Sigmoid colon (tissue), 7 donors: ENCODE results near the gene HOXB1. TPM values are rescaled to one million over a fixed set of nuclear protein-coding genes. Genes with fewer than 3 reads are reported as not detected.
A peak's percentile ranks its signal among the peaks of the same experiment; 100 is the strongest.
"Not testable (repeated sequence)": the region's sequence is repeated elsewhere in the genome, so short reads cannot be mapped to it uniquely, and the experiment has no call there.

Source experiments
- DNase-seq: peaks from one replicate; pipeline ENCODE4 v3.0.0-alpha.2; 2019
- H3K27ac ChIP-seq, 4 donors: fragments of 200-600 bp; sonication (generic); one replicate each; pipeline ENCODE4 v1.5.1; 2016 to 2019; ENCODE audit warnings: mild to moderate bottlenecking in 1 of 4
- H3K27me3 ChIP-seq, 3 donors: fragments of 200-600 bp; sonication (generic); one replicate each; pipeline ENCODE4 v1.5.1; 2019; ENCODE audit warnings: mild to moderate bottlenecking in 1 of 3
- H3K36me3 ChIP-seq, 4 donors: fragments of 200-600 bp; sonication (generic); one replicate each; pipeline ENCODE4 v1.5.1; 2016 to 2019
- H3K4me1 ChIP-seq, 4 donors: fragments of 200-600 bp; sonication (generic); one replicate each; pipeline ENCODE4 v1.5.1; 2017 to 2019
- H3K4me3 ChIP-seq, 4 donors: fragments of 200-600 bp; sonication (generic); one replicate each; pipeline ENCODE4 v1.5.1; 2017 to 2019; ENCODE audit warnings: mild to moderate bottlenecking in 2 of 4, moderate library complexity in 1 of 4
- H3K9me3 ChIP-seq, 4 donors: fragments of 200-600 bp in 3 of 4; sonication (generic) in 3 of 4; one replicate each; pipeline versions ENCODE4 v1.5.1 to v1.6.1; 2013 to 2019
- EP300 ChIP-seq, 4 donors: sonication (generic); formaldehyde crosslinking; IDR thresholded peaks; one replicate each; pipeline ENCODE4 v1.6.1; 2017; ENCODE audit warnings: antibody characterized with exemption in 4 of 4
- POLR2A ChIP-seq, 2 donors: fragments of 450-650 bp; IDR thresholded peaks; one replicate each; pipeline ENCODE4 v1.6.1; 2016; ENCODE audit warnings: antibody characterized with exemption in 2 of 2, mild to moderate bottlenecking in 2 of 2, moderate library complexity in 2 of 2
- POLR2AphosphoS5 ChIP-seq, 4 donors: sonication (generic); formaldehyde crosslinking; IDR thresholded peaks; one replicate each; pipeline ENCODE4 v1.6.1; 2017; ENCODE audit warnings: antibody characterized with exemption in 4 of 4
- WGBS, 2 donors: extraction: QIAGEN DNeasy Blood & Tissue Kit; methylation state at CpG; one replicate each; pipeline ENCODE4 v1.1.7; 2013; 5-methylcytosine and 5-hydroxymethylcytosine counted together
- intact Hi-C: fragments of 100-400 bp; cut with DNase I; formaldehyde crosslinking; loops from one replicate; pipeline ENCODE4 v1.15.1; 2023
- polyA plus RNA-seq, 3 donors: library from polyadenylated mRNA; stranded (reverse); fragments of 200-250 nt; gene quantifications; one replicate each; pipeline ENCODE4 v1.2.3, GENCODE V29; 2013
- total RNA-seq, 4 donors: library from RNA; depleted of rRNA; stranded (reverse); fragments of >200 nt; gene quantifications; one replicate each; pipeline ENCODE4 v1.1.0, GENCODE V29; 2016
- TF ChIP-seq, protein P1 (sequence below), 4 experiments: fragments of 450-650 bp in 3 of 4; fragments of 200-600 bp in 1 of 4; IDR thresholded peaks; one replicate each; pipeline ENCODE4 v1.5.1; 2016 to 2019; ENCODE audit warnings: antibody characterized with exemption in 4 of 4, mild to moderate bottlenecking in 3 of 4, moderate library complexity in 2 of 4
- donor health status: healthy with polysubstance abuse.
- donor health status: Bipolar disorder and iron deficiency.
- donor health status: healthy.

HOXB1 gene
- total and polyA plus RNA-seq, 7 donors, result 0.27 to 0.92 (median 0.60) TPM; not detected in 4

- intact Hi-C loops, result no loop called here
- TF ChIP-seq POLR2A (IDR thresholded peaks at IDR 0.05) (no peak), EP300 (IDR thresholded peaks at IDR 0.05) (no peak)
- TF ChIP-seq, protein P1, sequence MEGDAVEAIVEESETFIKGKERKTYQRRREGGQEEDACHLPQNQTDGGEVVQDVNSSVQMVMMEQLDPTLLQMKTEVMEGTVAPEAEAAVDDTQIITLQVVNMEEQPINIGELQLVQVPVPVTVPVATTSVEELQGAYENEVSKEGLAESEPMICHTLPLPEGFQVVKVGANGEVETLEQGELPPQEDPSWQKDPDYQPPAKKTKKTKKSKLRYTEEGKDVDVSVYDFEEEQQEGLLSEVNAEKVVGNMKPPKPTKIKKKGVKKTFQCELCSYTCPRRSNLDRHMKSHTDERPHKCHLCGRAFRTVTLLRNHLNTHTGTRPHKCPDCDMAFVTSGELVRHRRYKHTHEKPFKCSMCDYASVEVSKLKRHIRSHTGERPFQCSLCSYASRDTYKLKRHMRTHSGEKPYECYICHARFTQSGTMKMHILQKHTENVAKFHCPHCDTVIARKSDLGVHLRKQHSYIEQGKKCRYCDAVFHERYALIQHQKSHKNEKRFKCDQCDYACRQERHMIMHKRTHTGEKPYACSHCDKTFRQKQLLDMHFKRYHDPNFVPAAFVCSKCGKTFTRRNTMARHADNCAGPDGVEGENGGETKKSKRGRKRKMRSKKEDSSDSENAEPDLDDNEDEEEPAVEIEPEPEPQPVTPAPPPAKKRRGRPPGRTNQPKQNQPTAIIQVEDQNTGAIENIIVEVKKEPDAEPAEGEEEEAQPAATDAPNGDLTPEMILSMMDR (IDR thresholded peaks at IDR 0.05), result no peak
- 76 to 85% methylated on average over 7 of the region's 7 CpGs for WGBS, 2 donors
These were observed 19.8 kb downstream of the HOXB1 start for GRCh38 chr17:48510761-48511604.

DNA sequence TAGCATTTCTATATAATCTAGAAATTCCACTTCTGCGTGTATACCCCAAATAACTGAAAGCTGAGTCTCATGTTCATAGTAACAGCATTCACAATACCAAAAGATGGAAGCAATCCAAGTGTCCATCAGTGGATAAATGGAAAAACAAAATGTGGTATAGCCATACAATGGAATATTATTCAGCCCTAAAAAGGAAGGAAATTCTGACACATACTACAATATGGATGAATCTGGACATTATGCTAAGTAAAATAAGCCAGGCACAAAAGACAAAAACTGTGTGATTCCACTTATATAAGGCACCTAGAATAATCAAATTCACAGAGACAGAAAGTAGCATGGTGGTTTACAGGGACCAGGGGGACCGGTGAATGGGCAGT, 20.4 kb downstream of the HOXB1 start:
- no peak overlapping the region for H3K4me3 ChIP-seq
- no peak for DNase-seq
- no peak overlapping the region for H3K27ac ChIP-seq
- H3K9me3 ChIP-seq, result no peaks in the 10 kb centered on the region
- intact Hi-C loops, result no loop called here
- H3K4me1 ChIP-seq, result peaks cover 0 to 17% (median 12%) of the 10 kb centered on the region in 4 donors
- H3K36me3 ChIP-seq, result no peaks in the 10 kb centered on the region
- 93 to 94% methylated on average over 2 of the region's 2 CpGs for WGBS, 2 donors
- TF ChIP-seq POLR2AphosphoS5 (IDR thresholded peaks at IDR 0.05), result no peak
- no peak for TF ChIP-seq POLR2A (IDR thresholded peaks at IDR 0.05)
- TF ChIP-seq, protein P1 (IDR thresholded peaks at IDR 0.05), result no peak
- TF ChIP-seq EP300 (IDR thresholded peaks at IDR 0.05), result no peak
- H3K27me3 ChIP-seq, result no peaks in the 10 kb centered on the region

More at GRCh38 chr17:48510761-48511604, 19.8 kb downstream of the HOXB1 start:
- no peak overlapping the region for H3K4me3 ChIP-seq
- H3K4me1 ChIP-seq, result peaks cover 0 to 11% (median 6%) of the 10 kb centered on the region in 4 donors
- H3K27me3 ChIP-seq, result no peaks in the 10 kb centered on the region
- DNase-seq, result no peak
- H3K27ac ChIP-seq, result no peak overlapping the region
- H3K36me3 ChIP-seq, result no peaks in the 10 kb centered on the region
- H3K9me3 ChIP-seq, result no peaks in the 10 kb centered on the region

GRCh38 chr17:48509708-48510107, 21.1 kb downstream of the HOXB1 start:
- H3K9me3 ChIP-seq, H3K4me3 ChIP-seq, DNase-seq, H3K36me3 ChIP-seq, intact Hi-C loops, H3K27ac ChIP-seq, H3K27me3 ChIP-seq: not testable (repeated sequence)
- 95 to 97% methylated on average over 7 of the region's 7 CpGs for WGBS, 2 donors
- peaks cover 0 to 19% (median 13%) of the 10 kb centered on the region in 4 donors for H3K4me1 ChIP-seq

- no peaks in the 10 kb centered on the region for H3K27me3 ChIP-seq
- H3K27ac ChIP-seq, result peak overlapping the region in 2 of 4 donors; percentile 75 to 76
- intact Hi-C loops, result no loop called here
- no peaks in the 10 kb centered on the region for H3K9me3 ChIP-seq
- H3K36me3 ChIP-seq, result no peaks in the 10 kb centered on the region
- DNase-seq, result no peak
- 91 to 93% methylated on average over 5 of the region's 5 CpGs for WGBS, 2 donors
- peaks cover 0 to 45% (median 27%) of the 10 kb centered on the region in 4 donors for H3K4me1 ChIP-seq
- no peak overlapping the region for H3K4me3 ChIP-seq
- TF ChIP-seq POLR2A (IDR thresholded peaks at IDR 0.05) (no peak), EP300 (IDR thresholded peaks at IDR 0.05) (no peak)
These were observed 24.6 kb downstream of the HOXB1 start for GRCh38 chr17:48506246-48506645.

- peaks cover 0 to 50% (median 32%) of the 10 kb centered on the region in 4 donors for H3K4me1 ChIP-seq
- no peaks in the 10 kb centered on the region for H3K36me3 ChIP-seq
- no peak overlapping the region for H3K4me3 ChIP-seq
- TF ChIP-seq, protein P1 (IDR thresholded peaks at IDR 0.05), result no peak
- TF ChIP-seq POLR2AphosphoS5 (IDR thresholded peaks at IDR 0.05), result peak in 3 of 4 donors; percentile 62 to 65 (median 63)
- no peak for DNase-seq
- intact Hi-C loops, result no loop called here
- H3K27me3 ChIP-seq, result no peaks in the 10 kb centered on the region
- no peaks in the 10 kb centered on the region for H3K9me3 ChIP-seq
- peak overlapping the region in 2 of 4 donors; percentile 75 to 76 for H3K27ac ChIP-seq
- 38 to 74% methylated on average over 1 of the region's 1 CpG for WGBS, 2 donors
These were observed 25.0 kb downstream of the HOXB1 start for GRCh38 chr17:48505788-48506187.
